Measurements from ENCODE around the gene PDGFRB. TPM values are rescaled to one million over a fixed set of nuclear protein-coding genes. Genes with fewer than 3 reads are reported as not detected.

PDGFRB gene
- total RNA-seq, 1 experiment from 2014 or later: not detected

DNA sequence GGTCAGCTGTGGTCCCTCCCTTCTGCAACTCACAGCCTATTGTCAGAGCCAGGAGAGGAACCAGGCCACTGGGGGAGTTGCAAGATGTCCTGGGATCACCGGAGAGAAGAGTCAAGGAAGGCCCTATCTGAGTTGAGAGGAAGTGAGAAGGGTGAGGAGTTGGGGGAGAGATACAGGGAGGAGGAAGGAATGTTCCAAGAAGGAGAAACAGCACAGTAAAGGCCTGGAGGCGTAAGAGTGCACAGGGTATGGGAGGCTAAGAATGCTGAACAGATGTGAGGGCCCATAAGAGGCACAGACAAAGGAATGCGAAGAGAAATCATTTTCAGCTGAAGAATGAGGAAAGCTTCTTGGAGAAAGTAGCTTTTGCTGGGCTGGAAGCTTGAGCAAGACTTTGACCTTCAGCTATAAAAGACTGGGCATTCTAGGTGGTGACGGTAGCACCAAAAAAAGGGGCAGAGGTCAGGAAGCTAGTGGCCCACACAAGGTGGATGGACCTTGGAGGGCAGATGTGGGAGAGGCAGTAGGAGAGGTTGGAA, 47.7 kb downstream of the PDGFRB start:
- BruUV-seq (replicated peaks): no TSS peak
- peaks cover 43% of the 10 kb centered on the region for H3K4me1 ChIP-seq (replicated peaks; ENCODE audit: insufficient read depth)
- H3K4me3 ChIP-seq: no peak overlapping the region
- H3K27me3 ChIP-seq (ENCODE audit: insufficient read depth, low read depth): no peaks in the 10 kb centered on the region
- H3K27ac ChIP-seq: no peak overlapping the region
- no peaks in the 10 kb centered on the region for H3K9me3 ChIP-seq (ENCODE audit: insufficient read depth, low read depth)
- DNase-seq: no peak
- no peaks in the 10 kb centered on the region for H3K9me2 ChIP-seq (ENCODE audit: insufficient read depth)
- no peak overlapping the region for H2AFZ ChIP-seq
- intact Hi-C loops (cut with micrococcal nuclease; ENCODE audit: unreplicated experiment): no loop called here
- TF ChIP-seq, protein P1, sequence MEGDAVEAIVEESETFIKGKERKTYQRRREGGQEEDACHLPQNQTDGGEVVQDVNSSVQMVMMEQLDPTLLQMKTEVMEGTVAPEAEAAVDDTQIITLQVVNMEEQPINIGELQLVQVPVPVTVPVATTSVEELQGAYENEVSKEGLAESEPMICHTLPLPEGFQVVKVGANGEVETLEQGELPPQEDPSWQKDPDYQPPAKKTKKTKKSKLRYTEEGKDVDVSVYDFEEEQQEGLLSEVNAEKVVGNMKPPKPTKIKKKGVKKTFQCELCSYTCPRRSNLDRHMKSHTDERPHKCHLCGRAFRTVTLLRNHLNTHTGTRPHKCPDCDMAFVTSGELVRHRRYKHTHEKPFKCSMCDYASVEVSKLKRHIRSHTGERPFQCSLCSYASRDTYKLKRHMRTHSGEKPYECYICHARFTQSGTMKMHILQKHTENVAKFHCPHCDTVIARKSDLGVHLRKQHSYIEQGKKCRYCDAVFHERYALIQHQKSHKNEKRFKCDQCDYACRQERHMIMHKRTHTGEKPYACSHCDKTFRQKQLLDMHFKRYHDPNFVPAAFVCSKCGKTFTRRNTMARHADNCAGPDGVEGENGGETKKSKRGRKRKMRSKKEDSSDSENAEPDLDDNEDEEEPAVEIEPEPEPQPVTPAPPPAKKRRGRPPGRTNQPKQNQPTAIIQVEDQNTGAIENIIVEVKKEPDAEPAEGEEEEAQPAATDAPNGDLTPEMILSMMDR (conservative IDR thresholded peaks at IDR 0.05): no peak
- no peak for TF ChIP-seq EZH2 (IDR thresholded peaks at IDR 0.05; ENCODE audit: low read depth)
- peaks cover 17% of the 10 kb centered on the region for H3F3A ChIP-seq (ENCODE audit: insufficient read depth, low read depth)
- ChIA-PET CTCF (no interaction called here), POLR2A (ENCODE audit: unreplicated experiment) (no interaction called here)
- H3K79me2 ChIP-seq (ENCODE audit: low read depth): no peaks in the 10 kb centered on the region
- no peaks in the 10 kb centered on the region for H4K20me1 ChIP-seq (ENCODE audit: insufficient read depth)
- 0 out of 2 replicates have a peak overlapping the region, but pooled peaks have one; percentile 7 for H3K4me2 ChIP-seq
- no peaks in the 10 kb centered on the region for H3K36me3 ChIP-seq (ENCODE audit: low read depth)

DNA sequence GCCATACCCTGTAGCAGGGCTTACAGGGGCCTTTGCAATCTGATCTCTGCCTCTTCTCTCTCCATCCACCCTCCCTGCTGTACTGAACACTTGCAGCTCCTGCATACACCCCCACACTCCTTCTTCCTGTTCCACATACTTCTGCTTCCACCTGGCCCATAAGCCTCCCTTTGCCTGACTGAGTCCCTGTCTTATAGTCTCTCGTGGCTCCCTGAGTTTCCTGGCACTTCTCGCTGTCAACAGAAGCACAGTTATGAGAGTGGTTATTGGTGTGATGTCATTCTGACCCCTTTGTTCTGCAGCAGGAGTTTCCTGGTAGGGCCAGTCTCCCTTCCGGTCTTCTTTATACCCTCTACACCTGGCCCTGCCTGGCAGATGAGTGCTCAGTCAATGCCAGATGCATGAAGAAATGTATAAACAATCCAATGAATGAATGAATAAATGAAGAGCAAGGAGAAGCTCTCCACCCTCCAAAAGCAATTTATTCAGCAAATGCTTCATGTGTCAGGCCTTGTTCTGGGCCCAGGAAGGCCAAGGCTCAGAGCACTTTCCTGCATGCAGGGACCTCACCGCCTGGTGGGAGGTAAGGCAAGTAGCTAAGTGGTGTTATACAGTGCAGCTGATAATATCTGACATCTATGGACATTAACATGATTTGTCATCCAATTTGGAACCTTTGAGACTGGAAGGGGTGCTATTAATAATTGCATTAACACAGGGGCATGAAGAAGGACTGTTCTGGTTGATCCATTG, 48.8 kb downstream of the PDGFRB start:
- Histone ChIP-seq H4K20me1 (ENCODE audit: insufficient read depth) (no peaks in the 10 kb centered on the region), H3K4me3 (no peak overlapping the region), H3K27ac (no peak overlapping the region), H3K36me3 (ENCODE audit: low read depth) (no peaks in the 10 kb centered on the region), H3K4me2 (no peak overlapping the region), H3K79me2 (ENCODE audit: low read depth) (no peaks in the 10 kb centered on the region), H2AFZ (no peak overlapping the region), H3K27me3 (ENCODE audit: insufficient read depth, low read depth) (no peaks in the 10 kb centered on the region), H3F3A (ENCODE audit: insufficient read depth, low read depth) (peaks cover 6% of the 10 kb centered on the region), H3K9me2 (ENCODE audit: insufficient read depth) (no peaks in the 10 kb centered on the region), H3K4me1 (replicated peaks; ENCODE audit: insufficient read depth) (peaks cover 31% of the 10 kb centered on the region), H3K9me3 (ENCODE audit: insufficient read depth, low read depth) (no peaks in the 10 kb centered on the region)
- BruUV-seq (replicated peaks): no TSS peak
- no peak for TF ChIP-seq EZH2 (IDR thresholded peaks at IDR 0.05; ENCODE audit: low read depth)
- TF ChIP-seq, protein P1 (conservative IDR thresholded peaks at IDR 0.05): no peak
- CTCF ChIA-PET: interaction anchor here (0.6 kb wide), 1 partner anchor 712 kb away, joined by 4 read pairs; no protein-coding TSS in a partner anchor
- POLR2A ChIA-PET (ENCODE audit: unreplicated experiment): interaction anchor here (0.6 kb wide), 1 partner anchor 310 kb away, joined by 5 read pairs; no protein-coding TSS in a partner anchor
- intact Hi-C loops (cut with micrococcal nuclease; ENCODE audit: unreplicated experiment): no loop called here
- DNase-seq: peak in 1 of 2 experiments; percentile 16

DNA sequence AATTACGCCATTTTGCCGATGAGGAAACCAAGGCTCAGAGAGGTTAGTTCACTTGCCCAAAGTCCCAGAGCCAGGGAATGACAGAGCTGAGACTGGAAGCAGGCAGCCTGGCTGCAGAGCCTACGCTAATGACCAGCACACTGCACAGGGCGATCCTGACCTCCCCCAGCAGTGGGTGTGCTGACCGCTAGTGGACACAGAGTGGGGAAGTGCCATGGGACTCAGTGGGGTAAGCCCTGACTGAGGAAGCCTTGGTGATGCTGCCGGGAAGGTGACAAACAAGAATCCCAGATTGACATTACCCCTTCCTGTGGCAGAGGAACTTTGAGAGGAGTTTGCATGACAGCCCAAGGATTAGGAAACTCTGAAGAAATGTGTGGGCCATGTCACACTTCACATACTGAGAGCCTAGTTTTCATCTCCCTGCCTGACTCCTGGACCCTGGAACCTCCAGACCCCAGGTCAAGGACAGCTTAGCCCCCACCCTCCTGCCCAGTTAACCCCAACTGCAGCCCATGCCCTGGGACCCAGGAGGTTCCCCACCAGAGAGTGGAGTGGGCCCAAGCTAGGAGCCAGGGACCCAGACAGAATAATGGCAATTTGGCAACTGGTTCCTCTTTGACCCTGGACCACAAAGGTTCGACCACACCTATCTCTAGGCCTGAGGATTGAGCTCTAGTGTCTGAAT, 49.6 kb downstream of the PDGFRB start:
- Histone ChIP-seq H3K27me3 (ENCODE audit: insufficient read depth, low read depth) (no peaks in the 10 kb centered on the region), H3K9me3 (ENCODE audit: insufficient read depth, low read depth) (no peaks in the 10 kb centered on the region), H3K4me1 (replicated peaks; ENCODE audit: insufficient read depth) (peaks cover 24% of the 10 kb centered on the region), H3K4me2 (no peak overlapping the region), H3F3A (ENCODE audit: insufficient read depth, low read depth) (no peaks in the 10 kb centered on the region; the same call in 1 of the 2 replicates), H3K9me2 (ENCODE audit: insufficient read depth) (no peaks in the 10 kb centered on the region), H2AFZ (no peak overlapping the region), H3K4me3 (no peak overlapping the region), H3K79me2 (ENCODE audit: low read depth) (no peaks in the 10 kb centered on the region), H3K27ac (no peak overlapping the region), H4K20me1 (ENCODE audit: insufficient read depth) (no peaks in the 10 kb centered on the region), H3K36me3 (ENCODE audit: low read depth) (no peaks in the 10 kb centered on the region)
- ChIA-PET POLR2A (ENCODE audit: unreplicated experiment) (interaction anchor here (0.6 kb wide), 1 partner anchor 311 kb away, joined by 5 read pairs; no protein-coding TSS in a partner anchor), CTCF (no interaction called here)
- no peak for TF ChIP-seq EZH2 (IDR thresholded peaks at IDR 0.05; ENCODE audit: low read depth)
- TF ChIP-seq, protein P1 (conservative IDR thresholded peaks at IDR 0.05): no peak
- no peak for DNase-seq
- BruUV-seq (replicated peaks): no TSS peak
- intact Hi-C loops (cut with micrococcal nuclease; ENCODE audit: unreplicated experiment): no loop called here

All from PC-9 (cell line).